Measurements from ENCODE around the gene DCDC2C.

The DCDC2C gene

DNA sequence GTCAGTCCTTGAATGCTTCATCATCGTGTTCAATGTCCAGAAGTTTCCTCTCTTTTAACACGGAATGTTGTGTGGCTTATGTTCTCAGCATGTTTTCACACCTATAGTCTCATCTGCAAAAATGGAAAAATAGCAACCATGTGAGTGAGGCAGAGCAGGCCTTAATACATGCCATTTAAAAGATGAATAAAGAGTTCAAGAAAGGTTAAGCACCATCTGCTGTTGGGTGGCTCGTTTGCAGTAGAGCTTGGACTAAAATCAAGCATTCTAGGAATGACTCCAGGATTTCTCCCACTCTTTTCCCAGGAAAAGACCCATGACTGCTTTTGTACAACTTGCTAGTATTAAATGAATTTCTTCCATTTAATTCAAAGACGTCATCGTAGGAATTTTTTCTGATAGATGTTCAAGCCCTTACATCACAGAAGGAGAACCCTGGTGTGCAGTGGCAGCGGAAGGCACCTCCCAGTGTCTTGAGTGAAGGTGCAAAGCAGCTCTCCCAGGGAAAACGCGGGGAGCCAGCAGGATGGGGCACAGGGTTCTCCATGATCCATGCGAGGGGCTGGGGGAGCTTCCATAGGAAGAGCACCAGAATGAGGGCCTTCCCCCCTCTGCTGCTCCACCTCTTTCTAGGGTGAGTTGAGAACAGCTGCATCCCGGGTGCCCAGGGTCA lies 9.6 kb downstream of the DCDC2C start:
- no peak for DNase-seq (ENCODE audit: low spot score)

GRCh38 chr2:3718679-3719078 lies 15.3 kb downstream of the DCDC2C start:
- DNase-seq (ENCODE audit: low spot score): no peak

DNA sequence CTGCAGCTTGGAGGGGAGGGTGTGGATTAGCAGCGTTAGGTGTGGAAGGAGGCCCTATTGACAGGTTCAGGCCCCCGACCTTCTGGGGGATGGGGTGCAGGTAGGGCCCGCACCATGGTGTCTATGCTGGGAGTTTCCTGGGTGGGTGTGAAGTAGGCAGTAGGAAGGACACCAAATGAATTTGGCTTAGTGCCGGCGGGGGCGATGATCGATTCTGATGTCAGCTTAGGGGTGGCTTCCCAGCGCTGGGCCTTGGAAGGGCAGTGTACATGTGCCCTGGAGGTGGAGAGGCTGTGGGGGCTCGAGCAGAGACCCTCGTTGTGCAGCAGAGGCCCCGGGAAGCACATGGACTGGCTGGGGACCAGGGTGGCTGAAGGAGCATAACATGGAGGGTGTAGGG lies 21.6 kb downstream of the DCDC2C start:
- DNase-seq (ENCODE audit: low spot score): no peak

GRCh38 chr2:3725458-3726250 lies 22.3 kb downstream of the DCDC2C start:
- no peak for DNase-seq (ENCODE audit: low spot score)

DNA sequence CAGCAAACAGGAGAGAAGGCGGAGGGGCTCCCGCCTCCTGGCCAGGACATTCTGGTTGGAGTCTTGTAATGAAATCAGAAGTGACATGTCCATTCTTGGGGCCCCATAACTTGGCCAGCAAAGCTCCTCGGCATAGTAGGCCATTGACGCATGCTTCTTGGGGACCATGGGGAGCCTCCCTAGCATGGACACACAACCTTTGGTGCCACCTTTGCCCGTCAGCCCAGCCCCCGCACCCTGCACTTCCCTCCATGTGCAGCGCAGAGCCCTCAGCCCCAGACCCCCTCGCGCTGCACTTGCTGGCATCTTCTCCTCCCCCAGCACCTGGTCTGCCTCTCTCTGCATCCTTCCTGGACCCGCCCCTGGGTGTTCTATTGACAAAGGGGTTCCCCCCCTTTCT lies 23.1 kb downstream of the DCDC2C start:
- no peak for DNase-seq (ENCODE audit: low spot score)

DNA sequence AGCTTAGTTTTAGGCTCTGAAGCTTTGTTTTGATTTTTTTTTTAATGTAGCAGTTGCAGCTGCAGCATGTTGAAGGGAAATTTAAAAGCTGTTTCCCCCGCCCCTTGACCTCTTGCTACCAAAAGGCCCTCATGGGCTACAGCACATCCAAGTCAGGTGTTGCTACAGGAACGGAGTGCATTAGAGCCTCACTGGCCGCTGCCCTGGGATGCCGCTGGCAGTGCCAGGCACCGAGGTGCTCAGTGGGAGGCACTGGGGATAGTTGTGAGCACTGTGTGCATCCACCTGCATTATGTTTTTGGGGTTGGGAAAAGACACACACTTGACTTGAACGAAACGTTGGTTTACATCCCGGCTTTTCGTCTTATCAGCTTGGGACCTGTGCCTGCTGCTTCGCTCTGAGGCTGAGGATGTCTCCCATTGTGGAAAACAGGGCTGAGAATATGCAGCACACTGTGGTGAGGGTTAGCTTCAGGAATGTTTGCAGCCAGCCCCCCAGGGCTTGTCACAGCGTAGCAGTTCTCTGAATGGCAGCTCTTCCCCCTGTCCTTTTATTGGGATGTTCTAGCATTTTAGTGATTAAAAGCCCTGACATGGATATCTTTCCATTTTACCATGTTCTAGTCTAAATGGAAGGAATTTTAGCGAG lies 24.1 kb downstream of the DCDC2C start:
- no peak for DNase-seq (ENCODE audit: low spot score)

DNA sequence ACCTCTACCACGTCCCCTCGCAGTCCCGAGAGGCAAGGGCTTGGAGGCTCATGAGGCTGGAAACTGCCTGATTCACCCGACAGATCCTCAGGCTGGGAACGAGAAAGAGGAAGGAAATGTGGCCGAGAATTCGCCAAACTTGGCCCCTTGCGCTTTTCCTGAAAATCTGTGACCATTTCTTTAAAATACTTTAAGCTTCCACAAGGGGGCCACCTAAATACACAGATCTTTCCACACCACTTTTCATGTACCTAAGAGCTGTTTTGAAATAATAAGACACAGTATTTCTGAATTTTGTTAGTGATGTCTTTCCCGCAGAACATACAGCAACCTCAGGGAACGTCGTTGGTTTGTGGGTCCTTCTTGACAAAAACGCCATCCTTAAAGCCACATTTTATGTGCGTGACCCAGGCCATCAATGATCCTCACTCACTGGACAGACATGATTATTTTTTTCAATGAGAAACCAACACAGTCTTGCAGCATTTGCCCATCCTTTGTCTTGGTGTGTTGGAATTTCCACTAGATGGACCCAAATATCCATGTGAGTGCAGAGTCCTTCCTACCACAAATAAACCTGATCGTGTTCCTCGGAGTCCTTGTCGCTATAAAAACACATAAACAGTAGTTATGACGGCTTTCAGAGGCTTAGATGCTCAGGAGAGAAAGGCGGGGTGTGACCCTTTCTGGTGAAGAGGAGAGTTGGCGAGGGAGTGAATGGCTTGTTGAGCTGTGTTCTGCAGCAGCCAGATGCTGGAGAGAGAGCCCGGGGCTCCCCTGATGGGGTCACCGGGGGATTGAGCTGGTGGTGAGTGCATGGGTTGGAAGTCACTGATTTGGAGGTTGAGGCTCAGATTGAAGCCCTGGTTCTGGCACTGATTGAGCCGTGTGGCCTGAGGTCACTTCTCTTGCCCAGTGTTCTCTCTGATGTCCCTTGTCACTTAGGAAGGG lies 25.0 kb downstream of the DCDC2C start:
- peak; percentile 72 for DNase-seq (ENCODE audit: low spot score)

DNA sequence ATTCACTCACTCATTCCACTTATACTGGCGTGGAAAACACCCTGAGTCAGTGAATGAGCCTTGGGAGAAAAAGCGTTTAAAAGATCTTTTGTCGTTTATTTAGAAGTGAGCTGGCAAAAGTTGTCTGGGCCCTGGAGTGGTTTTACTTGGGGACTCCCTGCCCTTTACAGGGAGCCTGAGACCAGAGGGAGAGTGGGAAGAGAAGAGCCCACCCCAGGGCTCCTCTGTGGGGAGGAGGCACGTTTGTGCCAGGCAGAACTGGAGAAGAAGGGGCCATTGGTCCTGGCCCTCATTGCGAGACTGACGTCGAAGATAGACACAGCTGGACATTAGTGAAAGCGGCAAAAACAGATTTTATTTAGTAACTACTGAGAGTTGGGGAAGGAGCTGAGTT lies 25.7 kb downstream of the DCDC2C start:
- DNase-seq (ENCODE audit: low spot score): no peak

- no peak for DNase-seq (ENCODE audit: low spot score)
Observed at GRCh38 chr2:3729786-3730185, 26.4 kb downstream of the DCDC2C start.

DNA sequence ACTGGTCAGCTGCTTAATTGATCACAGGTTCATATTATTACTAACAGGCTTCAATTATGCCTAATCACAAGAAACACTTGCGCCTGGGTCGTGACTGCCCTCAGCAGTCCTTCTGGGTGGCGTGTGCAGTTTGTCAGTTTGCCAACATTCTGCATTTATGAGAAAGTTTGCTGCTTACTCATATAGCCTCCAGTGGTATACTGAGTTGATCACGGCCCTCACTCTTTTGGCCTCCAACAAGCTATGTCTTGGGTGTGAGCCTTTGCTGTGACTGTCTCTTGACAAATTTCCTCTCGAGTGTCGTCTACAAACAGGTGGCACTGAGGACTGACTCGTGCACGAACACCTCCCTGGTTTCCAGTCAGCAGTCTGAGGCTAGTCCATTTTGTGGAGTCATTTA lies 27.3 kb downstream of the DCDC2C start:
- DNase-seq (ENCODE audit: low spot score): no peak

DNA sequence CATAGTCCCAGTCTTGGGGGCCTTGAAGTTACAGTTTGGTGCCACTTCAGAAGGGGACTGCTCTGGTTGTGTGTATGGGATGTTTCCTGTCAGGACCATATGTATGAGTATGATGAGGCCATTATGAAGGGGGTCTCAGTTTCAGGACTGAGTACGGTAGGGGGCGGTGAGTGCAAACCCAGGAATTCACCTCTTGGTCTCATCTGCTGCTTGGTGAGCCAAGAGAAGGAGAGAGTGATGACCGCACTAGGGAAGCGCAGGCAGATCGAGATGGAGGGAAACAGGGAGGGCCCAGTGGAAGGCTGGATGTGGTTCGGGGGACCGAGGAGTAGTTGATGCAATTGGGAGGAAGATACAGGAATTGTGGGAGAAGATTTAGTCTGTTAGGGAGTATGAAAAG lies 28.5 kb downstream of the DCDC2C start:
- DNase-seq (ENCODE audit: low spot score): no peak

DNA sequence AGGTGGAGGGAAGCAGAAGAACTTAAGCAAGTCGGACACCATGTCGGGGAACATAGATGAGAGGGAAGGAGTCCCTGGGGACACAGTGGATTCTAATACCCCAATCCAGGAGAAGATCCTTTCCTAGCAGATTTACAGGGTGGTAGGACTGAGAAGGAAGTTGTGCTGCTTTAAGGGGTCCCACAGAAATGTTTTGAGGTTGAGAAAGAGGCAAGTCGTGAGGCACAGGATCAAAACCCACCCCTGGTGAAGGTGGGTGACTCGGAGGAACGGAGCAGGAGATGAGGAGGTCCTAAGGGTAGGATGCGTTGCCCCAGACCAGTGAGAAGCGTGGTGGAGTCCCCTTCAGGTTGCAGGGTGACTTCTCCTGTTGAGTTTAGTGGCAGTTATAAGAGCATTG lies 32.7 kb downstream of the DCDC2C start:
- DNase-seq (ENCODE audit: low spot score): no peak

GRCh38 chr2:3737128-3737527 lies 33.8 kb downstream of the DCDC2C start:
- DNase-seq (ENCODE audit: low spot score): no peak

DNA sequence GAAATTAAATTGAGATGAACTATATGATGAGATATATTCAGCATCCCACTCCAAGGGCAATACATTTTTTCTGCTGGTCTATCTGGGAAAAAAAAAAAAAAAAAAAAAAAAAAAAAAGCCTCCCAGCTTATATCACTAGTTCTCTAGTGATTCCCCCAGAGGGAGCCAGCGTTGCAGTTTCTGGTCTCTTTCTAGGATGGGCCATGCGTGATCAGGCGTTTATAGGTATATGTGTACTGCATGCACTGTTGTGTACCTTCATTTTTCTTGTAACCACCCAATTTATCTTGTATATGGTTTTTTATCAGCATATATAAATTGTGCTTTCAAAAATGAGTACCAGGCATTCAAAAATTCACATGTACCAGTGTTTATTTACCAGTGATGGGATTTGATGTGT lies 35.1 kb downstream of the DCDC2C start:
- peak; percentile 63 for DNase-seq (ENCODE audit: low spot score)

GRCh38 chr2:3739313-3739712 lies 35.9 kb downstream of the DCDC2C start:
- DNase-seq (ENCODE audit: low spot score): no peak

- no peak for DNase-seq (ENCODE audit: low spot score)
Observed at GRCh38 chr2:3741396-3741795, 38.0 kb downstream of the DCDC2C start.

DNA sequence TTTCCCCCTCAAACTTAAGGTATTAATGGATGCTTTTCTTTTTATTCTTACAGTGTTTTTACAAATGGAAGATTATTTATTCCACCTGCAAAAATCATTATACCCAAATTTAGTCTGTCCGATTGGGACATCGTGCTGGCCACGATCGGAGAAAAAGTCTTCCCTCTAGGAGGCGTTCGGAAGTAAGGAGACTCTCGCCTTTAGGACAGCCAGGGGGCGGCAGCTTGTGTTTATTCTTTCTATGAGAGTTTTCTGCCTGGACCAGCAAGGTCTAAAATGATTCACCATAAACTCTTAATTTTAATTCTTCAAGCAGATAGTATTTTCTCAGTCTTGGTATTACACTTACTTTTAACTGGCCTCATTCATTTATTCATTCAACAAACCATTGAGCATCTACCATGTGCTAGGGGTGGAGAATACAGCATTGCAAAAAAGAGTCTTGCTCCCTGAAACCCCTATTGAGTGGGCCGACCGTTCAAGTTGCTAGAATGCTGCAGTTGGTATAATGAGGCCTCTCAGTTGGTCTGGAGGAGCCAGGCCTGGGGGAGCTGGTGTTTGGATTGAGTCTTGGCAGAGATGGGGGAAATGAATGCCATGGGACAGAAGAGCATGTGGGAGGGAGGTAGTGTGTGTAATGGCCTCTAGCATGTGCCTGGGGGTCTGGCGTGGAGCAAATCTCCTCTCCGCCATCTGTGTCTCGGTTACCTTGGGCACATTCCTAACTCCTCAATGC lies 38.7 kb downstream of the DCDC2C start:
- DNase-seq (ENCODE audit: low spot score): no peak

GRCh38 chr2:3742743-3743508 lies 39.6 kb downstream of the DCDC2C start:
- no peak for DNase-seq (ENCODE audit: low spot score)

DNA sequence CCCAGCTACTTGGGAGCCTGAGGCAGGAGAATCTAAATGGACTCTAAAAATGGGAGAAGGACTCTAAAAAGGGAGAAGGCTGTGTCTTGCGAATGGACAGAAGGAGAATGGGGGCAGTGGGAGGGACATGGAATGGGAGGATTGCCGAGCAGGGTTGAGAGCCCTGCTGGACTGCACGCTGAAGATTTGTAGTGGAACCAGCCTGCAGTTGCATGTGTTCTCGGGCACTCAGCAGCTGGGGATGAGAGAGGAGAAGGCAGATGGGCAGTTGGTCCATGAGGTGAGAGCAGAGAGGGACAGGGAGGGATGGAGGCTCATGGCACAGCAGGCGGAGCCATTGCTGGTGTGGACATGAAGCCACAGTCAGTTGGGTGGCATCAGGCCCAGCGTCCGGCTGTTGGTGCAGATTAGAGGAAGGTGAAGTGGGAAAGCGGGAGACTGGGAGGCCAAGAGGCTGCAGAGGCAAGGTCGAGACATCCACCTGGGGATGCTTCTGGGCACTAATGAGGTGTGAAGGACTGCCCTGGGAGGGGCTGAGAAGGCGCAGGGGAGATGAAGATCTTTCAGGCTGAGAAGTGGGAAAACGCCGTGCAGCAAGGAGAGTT lies 40.7 kb downstream of the DCDC2C start:
- DNase-seq (ENCODE audit: low spot score): no peak

DNA sequence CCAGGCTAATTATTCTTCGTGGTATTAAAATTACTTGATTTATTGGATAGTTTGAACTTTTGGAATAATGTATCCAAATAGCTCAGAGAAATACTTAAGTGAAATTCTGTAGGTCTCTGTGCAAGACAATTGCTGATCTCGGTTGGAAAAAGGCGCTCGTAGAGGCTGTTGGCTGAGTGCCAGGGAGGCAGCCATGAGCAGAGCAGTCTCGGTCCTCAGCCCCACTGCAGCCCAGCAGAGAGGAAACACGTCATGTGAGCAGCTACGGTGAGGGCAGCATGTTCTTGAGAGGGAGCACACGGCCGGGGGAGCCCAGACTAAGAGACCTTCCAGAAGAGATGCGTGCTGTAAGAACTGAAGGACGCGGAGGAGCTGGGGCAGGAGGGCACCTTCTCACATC lies 42.5 kb downstream of the DCDC2C start:
- no peak for DNase-seq (ENCODE audit: low spot score)

All from kidney capillary endothelial cell (primary cell).